ENCODE data around the gene NOTCH2. TPM values are rescaled to one million over a fixed set of nuclear protein-coding genes. Genes with fewer than 3 reads are reported as not detected.
"Not testable (repeated sequence)": the region's sequence is repeated elsewhere in the genome, so short reads cannot be mapped to it uniquely, and the experiment has no call there.

Gene NOTCH2
- total RNA-seq, 5 donors from 2014 or later (not counting 1 experiment from before 2014, with no cell fraction given) = 66.4 to 88.5 (median 77.8) TPM

DNA sequence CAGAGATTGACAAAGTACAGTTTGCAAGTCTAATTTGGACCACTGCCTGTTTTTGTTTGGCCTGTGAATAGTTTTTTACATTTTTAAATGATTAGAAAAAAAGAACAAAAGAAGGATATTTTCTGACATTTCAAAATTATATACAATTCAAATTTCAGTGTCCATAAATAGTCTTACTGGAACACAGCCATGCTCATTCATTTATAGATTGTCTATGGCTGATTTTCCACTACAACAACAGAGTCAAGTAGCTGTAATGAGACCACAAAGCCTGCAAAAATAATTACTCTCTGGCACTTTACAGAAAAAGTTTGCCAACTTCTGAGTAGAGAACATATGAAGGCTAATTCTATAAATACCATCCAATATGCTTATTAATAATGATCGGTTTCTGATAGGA, 61.1 kb downstream of the NOTCH2 start:
- H3K27ac ChIP-seq (ENCODE audit: low read length); H3K27me3 ChIP-seq (replicated peaks in 1 of 2; ENCODE audit: control insufficient read depth in 2 of 2, extremely low read depth in 1 of 2, insufficient read depth in 2 of 2, low read length in 1 of 2); H3K4me3 ChIP-seq (ENCODE audit: control insufficient read depth in 1 of 2, extremely low read depth in 1 of 2, low read length in 1 of 2); H3K27ac Mint-ChIP-seq; H3K36me3 Mint-ChIP-seq; H3K36me3 ChIP-seq (ENCODE audit: control insufficient read depth in 2 of 2, extremely low read depth in 1 of 2, insufficient read depth in 1 of 2, low read length in 1 of 2); H3K4me3 Mint-ChIP-seq; POLR2A ChIA-PET; H3K9me3 ChIP-seq; H3K9me3 Mint-ChIP-seq; CTCF ChIA-PET; H3K4me1 ChIP-seq (ENCODE audit: control insufficient read depth in 1 of 2, extremely low read depth in 1 of 2, insufficient read depth in 2 of 2, low read length in 2 of 2); DNase-seq; H3K27me3 Mint-ChIP-seq; ATAC-seq (replicated peaks in 1 of 4); H3K4me1 Mint-ChIP-seq: not testable (repeated sequence)
- no CpG with 5 or more reads among the region's 1 CpG for WGBS (ENCODE audit: insufficient coverage)

DNA sequence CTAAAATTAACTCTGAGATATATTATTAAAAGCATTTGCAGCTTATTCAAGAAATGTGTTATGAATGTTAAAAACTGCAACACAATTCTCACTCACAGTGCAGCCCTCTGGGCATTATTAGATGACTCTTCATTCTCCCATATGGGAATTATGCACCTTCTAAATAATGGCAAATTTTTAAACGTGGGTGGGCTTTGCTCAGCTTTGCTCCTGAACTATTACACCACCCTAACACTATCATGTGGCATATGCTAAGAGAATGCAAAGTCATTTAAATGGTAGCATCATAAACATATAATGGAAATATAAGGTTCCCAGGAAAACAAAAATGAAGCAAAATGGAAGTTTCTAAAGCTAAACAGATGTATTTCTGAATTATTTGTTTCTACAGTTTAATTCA, 61.6 kb downstream of the NOTCH2 start:
- H3K9me3 ChIP-seq; H3K4me3 ChIP-seq (ENCODE audit: control insufficient read depth in 1 of 2, extremely low read depth in 1 of 2, low read length in 1 of 2); H3K36me3 ChIP-seq (ENCODE audit: control insufficient read depth in 2 of 2, extremely low read depth in 1 of 2, insufficient read depth in 1 of 2, low read length in 1 of 2); ATAC-seq (replicated peaks in 1 of 4); DNase-seq; H3K4me3 Mint-ChIP-seq; H3K4me1 Mint-ChIP-seq; H3K27ac Mint-ChIP-seq; H3K4me1 ChIP-seq (ENCODE audit: control insufficient read depth in 1 of 2, extremely low read depth in 1 of 2, insufficient read depth in 2 of 2, low read length in 2 of 2); CTCF ChIA-PET; H3K27ac ChIP-seq (ENCODE audit: low read length); H3K9me3 Mint-ChIP-seq; H3K27me3 Mint-ChIP-seq; H3K36me3 Mint-ChIP-seq; H3K27me3 ChIP-seq (replicated peaks in 1 of 2; ENCODE audit: control insufficient read depth in 2 of 2, extremely low read depth in 1 of 2, insufficient read depth in 2 of 2, low read length in 1 of 2); POLR2A ChIA-PET: not testable (repeated sequence)
- WGBS (ENCODE audit: insufficient coverage) = no CpG with 5 or more reads among the region's 1 CpG

DNA sequence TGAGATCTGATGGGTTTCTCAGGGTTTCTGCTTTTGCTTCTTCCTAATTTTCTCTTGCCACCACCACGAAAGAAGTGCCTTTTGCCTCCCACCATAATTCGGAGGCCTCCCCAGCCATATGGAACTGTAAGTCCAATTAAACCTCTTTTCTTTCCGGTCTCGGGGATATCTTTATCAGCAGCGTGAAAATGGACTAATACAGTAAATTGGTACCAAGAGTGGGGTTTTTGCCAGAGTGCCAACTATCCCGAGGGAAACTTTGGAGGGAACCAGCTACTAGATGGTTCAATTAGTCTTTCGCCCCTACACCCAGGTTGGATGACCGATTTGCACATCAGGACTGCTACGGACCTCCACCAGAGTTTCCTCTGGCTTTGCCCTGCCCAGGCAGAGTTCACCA, 68.4 kb downstream of the NOTCH2 start:
- H3K4me1 Mint-ChIP-seq; H3K27ac Mint-ChIP-seq; H3K27me3 ChIP-seq (replicated peaks in 1 of 2; ENCODE audit: control insufficient read depth in 2 of 2, extremely low read depth in 1 of 2, insufficient read depth in 2 of 2, low read length in 1 of 2); H3K9me3 Mint-ChIP-seq; H3K36me3 ChIP-seq (ENCODE audit: control insufficient read depth in 2 of 2, extremely low read depth in 1 of 2, insufficient read depth in 1 of 2, low read length in 1 of 2); H3K27ac ChIP-seq (ENCODE audit: low read length); H3K4me3 Mint-ChIP-seq; H3K4me1 ChIP-seq (ENCODE audit: control insufficient read depth in 1 of 2, extremely low read depth in 1 of 2, insufficient read depth in 2 of 2, low read length in 2 of 2); CTCF ChIA-PET; H3K4me3 ChIP-seq (ENCODE audit: control insufficient read depth in 1 of 2, extremely low read depth in 1 of 2, low read length in 1 of 2); ATAC-seq (replicated peaks in 1 of 4); H3K27me3 Mint-ChIP-seq; H3K9me3 ChIP-seq; DNase-seq; POLR2A ChIA-PET: not testable (repeated sequence)
- WGBS (ENCODE audit: insufficient coverage) = no CpG with 5 or more reads among the region's 9 CpGs
- peaks cover 17% of the 10 kb centered on the region for H3K36me3 Mint-ChIP-seq

DNA sequence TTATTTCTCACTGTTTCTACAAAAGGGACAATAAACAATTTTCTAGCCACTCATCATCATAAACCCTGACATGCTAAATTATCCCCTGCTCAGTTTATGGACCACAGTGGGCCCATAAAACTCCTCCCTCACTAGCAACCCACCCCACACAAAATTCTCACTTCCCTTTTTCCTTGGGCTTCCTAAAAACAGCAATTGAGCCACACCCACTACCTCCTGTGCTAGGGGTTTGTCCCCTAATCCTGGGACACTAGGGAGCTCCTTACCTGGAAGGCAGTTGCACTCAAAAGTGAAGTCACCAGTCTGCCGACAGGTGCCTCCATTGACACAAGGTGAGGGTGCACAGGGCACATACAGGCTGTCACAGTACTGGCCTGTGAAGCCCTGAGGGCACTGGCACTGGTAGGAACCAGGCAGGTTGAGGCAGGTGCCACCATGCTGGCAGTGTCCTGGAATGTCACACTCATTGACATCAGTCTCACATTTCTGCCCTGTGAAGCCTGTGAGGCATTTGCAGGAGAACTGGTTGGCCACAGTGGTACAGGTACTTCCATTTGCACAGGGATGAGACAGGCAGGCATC, 72.6 kb downstream of the NOTCH2 start:
- H3K36me3 ChIP-seq (ENCODE audit: control insufficient read depth in 2 of 2, extremely low read depth in 1 of 2, insufficient read depth in 1 of 2, low read length in 1 of 2); H3K4me3 Mint-ChIP-seq; ATAC-seq (replicated peaks in 1 of 4); H3K9me3 Mint-ChIP-seq; H3K27me3 ChIP-seq (replicated peaks in 1 of 2; ENCODE audit: control insufficient read depth in 2 of 2, extremely low read depth in 1 of 2, insufficient read depth in 2 of 2, low read length in 1 of 2); H3K4me1 Mint-ChIP-seq; H3K4me3 ChIP-seq (ENCODE audit: control insufficient read depth in 1 of 2, extremely low read depth in 1 of 2, low read length in 1 of 2); H3K4me1 ChIP-seq (ENCODE audit: control insufficient read depth in 1 of 2, extremely low read depth in 1 of 2, insufficient read depth in 2 of 2, low read length in 2 of 2); DNase-seq; POLR2A ChIA-PET; H3K9me3 ChIP-seq; H3K27me3 Mint-ChIP-seq; H3K36me3 Mint-ChIP-seq; H3K27ac ChIP-seq (ENCODE audit: low read length); CTCF ChIA-PET; H3K27ac Mint-ChIP-seq: not testable (repeated sequence)
- no CpG with 5 or more reads among the region's 1 CpG for WGBS (ENCODE audit: insufficient coverage)

DNA sequence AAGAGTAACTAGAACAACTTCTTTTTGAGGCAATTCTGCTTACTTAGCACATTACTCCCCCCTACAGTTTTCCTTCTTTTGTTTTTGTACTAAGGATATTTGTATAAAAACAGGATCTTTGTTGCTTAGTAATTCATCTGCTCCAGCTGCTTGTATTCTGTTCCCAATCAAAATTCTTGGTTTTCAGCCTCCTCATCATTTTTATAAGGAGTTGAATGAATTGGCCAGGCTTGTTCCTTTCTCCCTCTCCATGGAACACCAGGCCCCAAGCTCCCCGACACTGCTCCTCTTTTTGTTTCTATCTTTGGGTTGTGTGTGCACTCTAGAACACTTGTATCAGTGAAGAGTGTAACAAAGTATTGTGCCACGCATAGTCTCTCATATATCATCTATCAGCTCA, 73.5 kb downstream of the NOTCH2 start:
- H3K4me1 ChIP-seq (ENCODE audit: control insufficient read depth in 1 of 2, extremely low read depth in 1 of 2, insufficient read depth in 2 of 2, low read length in 2 of 2); DNase-seq; H3K27me3 Mint-ChIP-seq; H3K4me1 Mint-ChIP-seq; ATAC-seq (replicated peaks in 1 of 4); H3K4me3 Mint-ChIP-seq; H3K27ac ChIP-seq (ENCODE audit: low read length); H3K4me3 ChIP-seq (ENCODE audit: control insufficient read depth in 1 of 2, extremely low read depth in 1 of 2, low read length in 1 of 2); H3K9me3 Mint-ChIP-seq; H3K27ac Mint-ChIP-seq; POLR2A ChIA-PET; H3K27me3 ChIP-seq (replicated peaks in 1 of 2; ENCODE audit: control insufficient read depth in 2 of 2, extremely low read depth in 1 of 2, insufficient read depth in 2 of 2, low read length in 1 of 2); H3K36me3 ChIP-seq (ENCODE audit: control insufficient read depth in 2 of 2, extremely low read depth in 1 of 2, insufficient read depth in 1 of 2, low read length in 1 of 2); CTCF ChIA-PET; H3K9me3 ChIP-seq; H3K36me3 Mint-ChIP-seq: not testable (repeated sequence)
- no CpG with 5 or more reads among the region's 2 CpGs for WGBS (ENCODE audit: insufficient coverage)

DNA sequence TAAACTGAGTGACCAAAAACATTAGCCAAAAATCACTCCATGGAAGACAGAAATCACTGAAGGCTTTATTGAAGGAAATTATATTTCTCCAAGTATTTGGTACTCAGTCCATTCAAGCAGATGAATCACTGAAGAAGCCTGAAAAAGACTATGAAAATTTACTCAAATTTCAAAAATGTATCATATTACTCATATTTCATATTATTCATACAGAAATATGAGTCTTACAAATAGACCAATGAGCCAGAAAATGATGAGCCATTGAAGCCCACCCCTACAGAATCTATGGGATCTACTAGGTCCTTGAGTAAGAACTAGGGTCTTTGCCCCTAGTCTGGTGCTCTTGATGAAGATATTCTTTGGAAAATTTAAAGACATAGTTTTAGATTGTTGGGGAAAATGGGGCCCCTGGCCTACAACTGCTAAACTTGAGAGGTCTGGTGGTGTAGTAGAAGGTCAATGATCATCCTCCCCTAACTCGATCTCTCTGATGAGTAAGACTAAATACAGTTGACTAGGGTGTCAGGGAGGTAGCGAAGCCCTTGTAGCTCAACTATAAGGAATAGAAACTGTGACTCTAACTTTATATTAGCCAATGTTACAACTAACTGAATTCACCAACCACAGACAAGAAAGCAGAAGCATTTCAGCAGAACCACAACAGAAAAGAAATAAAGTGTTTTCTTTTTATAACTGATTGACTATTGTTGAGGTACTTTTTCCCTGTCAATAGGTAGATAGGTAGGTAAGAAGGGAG, 81.0 kb downstream of the NOTCH2 start:
- peaks cover 6 to 10% of the 10 kb centered on the region in 2 experiments for H3K4me1 ChIP-seq (ENCODE audit: control insufficient read depth in 1 of 2, extremely low read depth in 1 of 2, insufficient read depth in 2 of 2, low read length in 2 of 2)
- ATAC-seq (replicated peaks in 1 of 4) = no peak
- peaks cover 0 to 14% of the 10 kb centered on the region in 2 donors for H3K36me3 ChIP-seq (ENCODE audit: control insufficient read depth in 2 of 2, extremely low read depth in 1 of 2, insufficient read depth in 1 of 2, low read length in 1 of 2)
- H3K27me3 ChIP-seq (replicated peaks in 1 of 2; ENCODE audit: control insufficient read depth in 2 of 2, extremely low read depth in 1 of 2, insufficient read depth in 2 of 2, low read length in 1 of 2) = no peaks in the 10 kb centered on the region
- ChIA-PET CTCF (no interaction called here), POLR2A (no interaction called here)
- Mint-ChIP-seq H3K27ac (peak overlapping the region; percentile 68 to 79), H3K4me1 (peaks cover 33 to 40% (median 40%) of the 10 kb centered on the region in 3 donors), H3K4me3 (peak overlapping the region in 2 of 3 donors; percentile 4 to 32), H3K36me3 (peaks cover 34% of the 10 kb centered on the region), H3K27me3 (no peaks in the 10 kb centered on the region), H3K9me3 (no peaks in the 10 kb centered on the region)
- no CpG with 5 or more reads among the region's 2 CpGs for WGBS (ENCODE audit: insufficient coverage)
- DNase-seq = no peak
- no peak overlapping the region for H3K4me3 ChIP-seq (ENCODE audit: control insufficient read depth in 1 of 2, extremely low read depth in 1 of 2, low read length in 1 of 2)
- no peaks in the 10 kb centered on the region for H3K9me3 ChIP-seq
- peak overlapping the region; percentile 34 for H3K27ac ChIP-seq (ENCODE audit: low read length)
